Prostate gland (tissue), 2 donors: ENCODE measurements around the gene MLLT1. TPM values are rescaled to one million over a fixed set of nuclear protein-coding genes. Genes with fewer than 3 reads are reported as not detected.

ENCODE experiments used
- DNase-seq: peaks from one replicate; pipeline ENCODE4 v3.0.0-alpha.2; 2019; ENCODE audit warnings: low spot score
- H3K27ac ChIP-seq, 2 donors: fragments of 200-600 bp; sonication (generic); 2 replicates each; pipeline ENCODE4 v1.5.1; 2017 to 2019
- H3K27me3 ChIP-seq: fragments of 200-600 bp; sonication (generic); replicated peaks from 2 replicates; pipeline ENCODE4 v1.5.1; 2019; ENCODE audit not compliant: insufficient read depth
- H3K36me3 ChIP-seq, 2 donors: fragments of 200-600 bp; sonication (generic); 1 replicate in 1 of 2; 2 replicates in 1 of 2; pipeline versions ENCODE4 v1.5.1 to v1.8.1; 2017 to 2019
- H3K4me1 ChIP-seq: fragments of 200-600 bp; sonication (generic); replicated peaks from 2 replicates; pipeline ENCODE4 v1.5.1; 2019
- H3K4me3 ChIP-seq, 2 donors: fragments of 200-600 bp; sonication (generic); 2 replicates each; pipeline ENCODE4 v1.5.1; 2017 to 2019
- H3K9me3 ChIP-seq: fragments of 200-600 bp; sonication (generic); 2 replicates; pipeline ENCODE4 v1.5.1; 2017
- POLR2A ChIP-seq: fragments of 450-650 bp; IDR thresholded peaks from one replicate; pipeline ENCODE4 v1.6.1; 2016; ENCODE audit warnings: antibody characterized with exemption, mild to moderate bottlenecking
- POLR2AphosphoS5 ChIP-seq: sonication (generic); formaldehyde crosslinking; IDR thresholded peaks from one replicate; pipeline ENCODE4 v1.6.1; 2017; ENCODE audit warnings: antibody characterized with exemption
- WGBS: methylation state at CpG from one replicate; pipeline ENCODE4 v1.1.5; 2018; 5-methylcytosine and 5-hydroxymethylcytosine counted together
- intact Hi-C: fragments of 100-400 bp; cut with DNase I; formaldehyde crosslinking; loops from one replicate; pipeline ENCODE4 v1.14.2; 2022
- total RNA-seq, 2 donors: library from RNA; depleted of rRNA; stranded (reverse); fragments of >200 nt; gene quantifications; one replicate each; pipeline ENCODE4 v1.1.0, GENCODE V29; 2016
- TF ChIP-seq, protein P1 (sequence below), 4 experiments: fragments of 200-600 bp in 2 of 4; fragments of 450-650 bp in 2 of 4; sonication (generic) in 2 of 4; IDR thresholded peaks; 1 replicate in 3 of 4; 2 replicates in 1 of 4; pipeline ENCODE4 v1.5.1; 2016 to 2019; ENCODE audit warnings: antibody characterized with exemption in 4 of 4, mild to moderate bottlenecking in 2 of 4, moderate library complexity in 2 of 4

MLLT1 gene
- total RNA-seq, 2 donors from 2014 or later: 39.9 to 41.4 TPM

DNA sequence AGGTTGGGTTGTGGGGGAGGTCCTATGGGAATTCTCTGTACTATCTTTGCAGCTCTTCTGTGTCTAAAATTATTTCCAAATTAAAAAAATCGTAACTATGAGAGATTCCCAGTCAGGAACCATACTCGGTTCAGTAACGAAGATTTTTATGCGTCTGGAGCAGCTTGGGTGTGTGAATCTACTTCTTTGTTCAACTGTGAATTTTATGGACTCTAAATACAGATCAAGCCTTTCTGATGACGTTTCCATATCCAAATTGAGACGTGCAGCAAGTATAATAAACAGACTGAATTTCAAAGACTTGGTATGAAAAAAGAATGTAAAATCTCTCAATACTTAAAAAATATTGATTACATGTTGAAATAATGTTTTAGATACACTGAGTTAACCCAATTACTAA, 30.9 kb downstream of the MLLT1 start:
- 54% methylated on average over 6 of the region's 6 CpGs for WGBS
- H3K4me3 ChIP-seq: no peak overlapping the region
- intact Hi-C loops: no loop called here
- H3K36me3 ChIP-seq: no peaks in the 10 kb centered on the region
- no peak overlapping the region for H3K27ac ChIP-seq
- H3K27me3 ChIP-seq: no peaks in the 10 kb centered on the region
- no peaks in the 10 kb centered on the region for H3K9me3 ChIP-seq
- no peak for DNase-seq
- no peaks in the 10 kb centered on the region for H3K4me1 ChIP-seq
- TF ChIP-seq POLR2AphosphoS5 (no peak), POLR2A (no peak)
- TF ChIP-seq, protein P1, sequence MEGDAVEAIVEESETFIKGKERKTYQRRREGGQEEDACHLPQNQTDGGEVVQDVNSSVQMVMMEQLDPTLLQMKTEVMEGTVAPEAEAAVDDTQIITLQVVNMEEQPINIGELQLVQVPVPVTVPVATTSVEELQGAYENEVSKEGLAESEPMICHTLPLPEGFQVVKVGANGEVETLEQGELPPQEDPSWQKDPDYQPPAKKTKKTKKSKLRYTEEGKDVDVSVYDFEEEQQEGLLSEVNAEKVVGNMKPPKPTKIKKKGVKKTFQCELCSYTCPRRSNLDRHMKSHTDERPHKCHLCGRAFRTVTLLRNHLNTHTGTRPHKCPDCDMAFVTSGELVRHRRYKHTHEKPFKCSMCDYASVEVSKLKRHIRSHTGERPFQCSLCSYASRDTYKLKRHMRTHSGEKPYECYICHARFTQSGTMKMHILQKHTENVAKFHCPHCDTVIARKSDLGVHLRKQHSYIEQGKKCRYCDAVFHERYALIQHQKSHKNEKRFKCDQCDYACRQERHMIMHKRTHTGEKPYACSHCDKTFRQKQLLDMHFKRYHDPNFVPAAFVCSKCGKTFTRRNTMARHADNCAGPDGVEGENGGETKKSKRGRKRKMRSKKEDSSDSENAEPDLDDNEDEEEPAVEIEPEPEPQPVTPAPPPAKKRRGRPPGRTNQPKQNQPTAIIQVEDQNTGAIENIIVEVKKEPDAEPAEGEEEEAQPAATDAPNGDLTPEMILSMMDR (IDR thresholded peaks at IDR 0.05): no peak

DNA sequence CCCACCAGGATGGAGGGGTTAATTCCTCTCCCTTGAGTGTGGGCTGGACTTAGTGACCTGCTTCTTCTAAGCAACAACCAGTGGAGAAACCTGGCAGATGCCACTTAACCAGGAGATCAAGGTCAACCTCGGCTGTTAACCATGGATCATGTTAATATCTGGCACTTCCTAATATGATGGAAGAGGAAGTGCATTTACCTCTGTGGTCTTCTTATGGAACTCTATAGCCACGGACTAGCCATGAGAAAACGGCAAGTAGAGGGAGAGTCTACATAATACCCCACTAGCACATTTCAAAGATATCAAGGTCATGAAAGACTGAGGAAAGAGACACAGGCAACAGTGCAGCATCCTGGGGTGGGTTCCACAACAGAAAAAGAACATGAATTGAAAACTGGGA, 31.4 kb downstream of the MLLT1 start:
- no peak overlapping the region for H3K27ac ChIP-seq
- H3K9me3 ChIP-seq: no peaks in the 10 kb centered on the region
- H3K36me3 ChIP-seq: no peaks in the 10 kb centered on the region
- no peak overlapping the region for H3K4me3 ChIP-seq
- peaks cover 3% of the 10 kb centered on the region for H3K4me1 ChIP-seq
- TF ChIP-seq, protein P1 (IDR thresholded peaks at IDR 0.05): no peak
- TF ChIP-seq POLR2A (no peak), POLR2AphosphoS5 (no peak)
- DNase-seq: no peak
- intact Hi-C loops: no loop called here
- no peaks in the 10 kb centered on the region for H3K27me3 ChIP-seq
- WGBS: 84% methylated on average over 3 of the region's 3 CpGs

DNA sequence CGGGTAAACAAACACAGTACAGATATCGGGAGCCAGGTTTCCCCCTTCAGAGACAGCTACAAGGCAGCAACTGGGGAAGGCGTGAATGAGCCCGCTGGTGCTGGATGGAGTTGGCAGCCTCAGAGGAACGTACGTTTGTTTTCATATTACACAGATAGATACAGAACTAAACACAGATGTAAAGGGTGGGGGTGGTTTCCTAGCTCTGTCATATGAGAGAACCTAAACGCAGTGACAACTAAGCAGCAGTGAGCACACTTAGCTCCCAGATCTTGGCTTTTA, 32.8 kb downstream of the MLLT1 start:
- WGBS: 87% methylated on average over 7 of the region's 7 CpGs
- H3K27me3 ChIP-seq: no peaks in the 10 kb centered on the region
- no peaks in the 10 kb centered on the region for H3K36me3 ChIP-seq
- no peak for DNase-seq
- no peaks in the 10 kb centered on the region for H3K9me3 ChIP-seq
- no peak for TF ChIP-seq POLR2AphosphoS5
- no peak for TF ChIP-seq POLR2A
- TF ChIP-seq, protein P1 (IDR thresholded peaks at IDR 0.05): no peak
- no peak overlapping the region for H3K4me3 ChIP-seq
- peaks cover 16% of the 10 kb centered on the region for H3K4me1 ChIP-seq
- intact Hi-C loops: no loop called here
- H3K27ac ChIP-seq: no peak overlapping the region

- TF ChIP-seq, protein P1 (IDR thresholded peaks at IDR 0.05): no peak
- TF ChIP-seq POLR2A (no peak), POLR2AphosphoS5 (no peak)
- H3K36me3 ChIP-seq: no peaks in the 10 kb centered on the region
- H3K4me3 ChIP-seq: no peak overlapping the region
- no peaks in the 10 kb centered on the region for H3K27me3 ChIP-seq
- no peaks in the 10 kb centered on the region for H3K9me3 ChIP-seq
- 97% methylated on average over 20 of the region's 20 CpGs for WGBS
- H3K27ac ChIP-seq: no peak overlapping the region
- peaks cover 21% of the 10 kb centered on the region for H3K4me1 ChIP-seq
- no peak for DNase-seq
- intact Hi-C loops: no loop called here
These were observed 33.4 kb downstream of the MLLT1 start for GRCh38 chr19:6246174-6247006.

DNA sequence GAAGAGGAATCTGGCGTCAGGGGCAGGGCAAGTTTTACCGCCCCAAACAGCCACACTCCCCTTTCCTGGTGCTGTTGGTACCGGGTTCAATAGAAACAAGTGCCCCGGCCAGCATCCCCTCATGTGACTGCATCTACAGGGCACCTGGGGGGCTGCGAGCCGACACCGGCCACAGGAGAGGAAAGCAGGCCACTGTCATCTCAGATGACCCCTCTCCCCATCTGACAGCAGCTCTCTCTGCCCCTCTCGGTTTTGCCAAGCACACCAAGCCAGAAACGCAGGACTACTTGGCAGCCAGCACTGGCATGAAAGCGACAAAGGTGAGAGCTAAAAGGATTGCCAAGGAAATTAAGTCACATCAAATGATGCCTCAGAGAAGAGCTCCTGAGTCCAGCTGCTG, 37.1 kb downstream of the MLLT1 start:
- H3K4me3 ChIP-seq: no peak overlapping the region
- 35% methylated on average over 10 of the region's 10 CpGs for WGBS
- H3K27ac ChIP-seq: no peak overlapping the region

More for the DNA sequence above, 37.1 kb downstream of the MLLT1 start:
- TF ChIP-seq, protein P1 (IDR thresholded peaks at IDR 0.05): no peak
- no peak for TF ChIP-seq POLR2AphosphoS5
- TF ChIP-seq POLR2A: no peak
- no peak for DNase-seq
- intact Hi-C loops: no loop called here
- Histone ChIP-seq H3K27me3 (no peaks in the 10 kb centered on the region), H3K36me3 (no peaks in the 10 kb centered on the region), H3K9me3 (no peaks in the 10 kb centered on the region), H3K4me1 (peaks cover 51% of the 10 kb centered on the region)
